ENCODE measurements around the gene MOB3B. TPM values are rescaled to one million over a fixed set of nuclear protein-coding genes. Genes with fewer than 3 reads are reported as not detected.

The MOB3B gene
- total RNA-seq, 1 donor from 2014 or later, result 1.4 TPM

DNA sequence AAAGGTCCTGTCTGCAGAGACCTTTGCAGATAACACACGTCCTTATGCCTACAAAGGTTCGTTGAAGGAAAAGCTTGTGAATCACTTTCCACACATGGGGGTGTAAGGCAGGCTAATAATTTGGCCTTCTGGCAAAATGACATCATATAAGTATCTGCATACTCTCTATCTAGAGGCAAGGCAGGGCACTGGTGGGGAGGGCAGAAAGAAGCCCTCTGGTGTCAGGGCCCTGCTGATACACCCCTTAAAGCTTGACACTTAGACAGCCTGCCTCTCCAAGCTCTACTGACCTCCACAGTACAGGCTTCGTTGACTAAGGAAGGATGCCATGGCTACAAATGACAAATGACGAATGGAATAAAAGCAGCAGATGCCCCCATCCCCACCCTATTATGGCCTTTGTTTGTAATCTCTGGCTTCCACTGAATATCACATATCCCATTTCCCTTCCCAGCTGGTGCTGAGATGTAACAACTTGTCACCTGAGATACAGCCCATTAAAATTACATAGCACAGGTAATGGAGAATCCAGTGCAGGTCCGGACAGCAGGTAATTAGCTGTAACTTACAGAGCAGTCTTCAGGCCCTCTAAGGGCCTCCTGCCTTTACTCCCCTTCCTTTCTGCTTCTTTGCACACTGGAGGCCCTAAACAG, 82.5 kb downstream of the MOB3B start:
- TF ChIP-seq, protein P1, sequence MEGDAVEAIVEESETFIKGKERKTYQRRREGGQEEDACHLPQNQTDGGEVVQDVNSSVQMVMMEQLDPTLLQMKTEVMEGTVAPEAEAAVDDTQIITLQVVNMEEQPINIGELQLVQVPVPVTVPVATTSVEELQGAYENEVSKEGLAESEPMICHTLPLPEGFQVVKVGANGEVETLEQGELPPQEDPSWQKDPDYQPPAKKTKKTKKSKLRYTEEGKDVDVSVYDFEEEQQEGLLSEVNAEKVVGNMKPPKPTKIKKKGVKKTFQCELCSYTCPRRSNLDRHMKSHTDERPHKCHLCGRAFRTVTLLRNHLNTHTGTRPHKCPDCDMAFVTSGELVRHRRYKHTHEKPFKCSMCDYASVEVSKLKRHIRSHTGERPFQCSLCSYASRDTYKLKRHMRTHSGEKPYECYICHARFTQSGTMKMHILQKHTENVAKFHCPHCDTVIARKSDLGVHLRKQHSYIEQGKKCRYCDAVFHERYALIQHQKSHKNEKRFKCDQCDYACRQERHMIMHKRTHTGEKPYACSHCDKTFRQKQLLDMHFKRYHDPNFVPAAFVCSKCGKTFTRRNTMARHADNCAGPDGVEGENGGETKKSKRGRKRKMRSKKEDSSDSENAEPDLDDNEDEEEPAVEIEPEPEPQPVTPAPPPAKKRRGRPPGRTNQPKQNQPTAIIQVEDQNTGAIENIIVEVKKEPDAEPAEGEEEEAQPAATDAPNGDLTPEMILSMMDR (IDR thresholded peaks at IDR 0.05; ENCODE audit: insufficient read depth, low read length, poor library complexity, severe bottlenecking), result no peak
- Histone ChIP-seq H3K4me3 (ENCODE audit: low read depth, low read length) (no peak overlapping the region), H3K27me3 (ENCODE audit: control insufficient read depth, insufficient read depth, low read length) (no peaks in the 10 kb centered on the region), H3K36me3 (ENCODE audit: control insufficient read depth, insufficient read depth, low read length) (no peaks in the 10 kb centered on the region)
- DNase-seq (ENCODE audit: low read depth), result no peak

DNA sequence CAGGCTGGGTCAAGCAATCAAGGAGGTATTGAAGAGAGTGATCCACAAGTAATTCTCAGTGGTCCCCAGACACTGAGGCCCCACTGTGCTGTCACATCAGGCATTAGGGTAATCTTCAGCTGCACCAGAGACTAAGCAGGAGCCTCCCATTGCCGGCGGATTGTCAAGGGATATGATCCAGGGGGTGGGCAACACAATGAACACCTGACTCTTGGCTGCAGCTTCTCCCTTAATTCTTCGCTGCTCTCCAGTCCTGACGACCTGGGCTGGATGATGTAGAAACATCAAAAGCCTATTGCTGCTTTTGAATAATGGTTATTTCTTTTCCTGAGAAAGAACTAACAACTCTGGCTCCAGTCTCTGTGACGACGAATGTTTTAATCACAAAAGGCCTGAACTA, 83.9 kb downstream of the MOB3B start:
- Histone ChIP-seq H3K36me3 (ENCODE audit: control insufficient read depth, insufficient read depth, low read length) (no peaks in the 10 kb centered on the region), H3K27me3 (ENCODE audit: control insufficient read depth, insufficient read depth, low read length) (no peaks in the 10 kb centered on the region), H3K4me3 (ENCODE audit: low read depth, low read length) (no peak overlapping the region)
- TF ChIP-seq, protein P1 (IDR thresholded peaks at IDR 0.05; ENCODE audit: insufficient read depth, low read length, poor library complexity, severe bottlenecking), result no peak
- no peak for DNase-seq (ENCODE audit: low read depth)

DNA sequence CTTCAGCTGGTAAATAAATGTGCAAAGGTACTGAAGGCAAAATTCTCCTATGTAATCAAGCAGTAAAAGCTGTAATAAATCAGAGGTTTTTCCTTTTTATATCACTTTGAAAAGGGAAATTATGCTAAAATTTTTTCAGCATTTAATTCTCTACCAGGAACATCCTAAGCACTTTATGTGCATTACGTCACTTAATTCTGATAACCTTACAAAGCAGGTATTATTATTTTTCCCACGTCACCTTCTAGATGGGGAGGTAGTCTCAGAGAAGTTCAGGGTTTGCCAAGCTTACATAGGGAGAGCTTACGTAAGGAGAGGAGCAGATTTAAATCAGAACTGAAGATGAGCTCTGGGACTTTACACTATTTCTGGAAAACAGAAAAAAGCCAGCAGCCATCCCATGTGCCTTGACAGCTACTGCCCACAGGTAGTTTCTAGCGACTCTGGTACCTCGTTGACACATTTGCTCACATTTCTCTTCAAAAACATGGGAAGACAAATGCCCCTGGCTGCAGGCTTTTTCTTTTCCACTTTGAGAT, 84.5 kb downstream of the MOB3B start:
- DNase-seq (ENCODE audit: low read depth), result no peak
- H3K36me3 ChIP-seq (ENCODE audit: control insufficient read depth, insufficient read depth, low read length), result no peaks in the 10 kb centered on the region
- H3K27me3 ChIP-seq (ENCODE audit: control insufficient read depth, insufficient read depth, low read length), result no peaks in the 10 kb centered on the region
- TF ChIP-seq, protein P1 (IDR thresholded peaks at IDR 0.05; ENCODE audit: insufficient read depth, low read length, poor library complexity, severe bottlenecking), result no peak
- no peak overlapping the region for H3K4me3 ChIP-seq (ENCODE audit: low read depth, low read length)

DNA sequence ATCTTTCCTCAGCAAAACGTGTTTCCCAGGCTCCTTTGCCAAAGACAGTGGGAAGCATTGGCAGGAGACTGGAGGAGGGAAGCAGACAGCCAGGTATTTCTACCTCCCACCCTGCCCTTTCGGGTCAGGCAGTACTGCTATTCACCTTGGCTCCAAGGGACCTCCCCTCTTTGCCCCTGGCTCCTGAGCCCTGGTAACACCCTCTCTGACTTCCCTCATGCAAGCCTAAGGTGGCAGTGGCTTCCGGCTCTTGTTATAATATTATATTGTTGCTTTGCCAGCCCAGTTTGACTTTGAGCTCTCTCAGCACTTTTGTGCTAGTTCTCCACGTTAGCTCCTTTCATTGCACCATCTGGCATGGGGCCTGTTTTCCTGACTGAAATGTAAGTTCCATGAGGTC, 87.2 kb downstream of the MOB3B start:
- H3K27me3 ChIP-seq (ENCODE audit: control insufficient read depth, insufficient read depth, low read length), result no peaks in the 10 kb centered on the region
- DNase-seq (ENCODE audit: low read depth), result no peak
- no peak overlapping the region for H3K4me3 ChIP-seq (ENCODE audit: low read depth, low read length)
- no peaks in the 10 kb centered on the region for H3K36me3 ChIP-seq (ENCODE audit: control insufficient read depth, insufficient read depth, low read length)
- TF ChIP-seq, protein P1 (IDR thresholded peaks at IDR 0.05; ENCODE audit: insufficient read depth, low read length, poor library complexity, severe bottlenecking), result no peak

DNA sequence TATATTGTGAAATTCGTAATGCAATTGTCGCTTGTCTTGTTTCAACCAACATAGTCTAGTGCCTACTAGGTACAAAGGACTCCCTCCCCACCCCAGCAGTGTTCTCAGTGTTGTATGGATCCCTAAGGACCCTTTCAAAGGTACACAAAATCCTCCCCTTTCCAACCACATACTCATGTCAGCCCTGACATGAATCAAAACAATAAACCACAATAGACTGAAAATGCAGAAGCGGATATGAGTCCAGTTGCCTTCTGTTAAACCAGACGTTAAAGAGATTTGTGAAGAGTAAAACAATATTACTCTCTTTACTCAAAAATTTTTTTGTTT, 87.9 kb downstream of the MOB3B start:
- TF ChIP-seq, protein P1 (IDR thresholded peaks at IDR 0.05; ENCODE audit: insufficient read depth, low read length, poor library complexity, severe bottlenecking), result no peak
- DNase-seq (ENCODE audit: low read depth), result no peak
- H3K27me3 ChIP-seq (ENCODE audit: control insufficient read depth, insufficient read depth, low read length), result no peaks in the 10 kb centered on the region
- no peaks in the 10 kb centered on the region for H3K36me3 ChIP-seq (ENCODE audit: control insufficient read depth, insufficient read depth, low read length)
- no peak overlapping the region for H3K4me3 ChIP-seq (ENCODE audit: low read depth, low read length)

All from kidney epithelial cell (primary cell).